ENCODE measurements around the gene BEND5. TPM values are rescaled to one million over a fixed set of nuclear protein-coding genes. Genes with fewer than 3 reads are reported as not detected.

Gene BEND5
- total and polyA plus RNA-seq, 2 of the 4 experiments (the other 2 are of a cell fraction) = 1.1 to 1.3 TPM

DNA sequence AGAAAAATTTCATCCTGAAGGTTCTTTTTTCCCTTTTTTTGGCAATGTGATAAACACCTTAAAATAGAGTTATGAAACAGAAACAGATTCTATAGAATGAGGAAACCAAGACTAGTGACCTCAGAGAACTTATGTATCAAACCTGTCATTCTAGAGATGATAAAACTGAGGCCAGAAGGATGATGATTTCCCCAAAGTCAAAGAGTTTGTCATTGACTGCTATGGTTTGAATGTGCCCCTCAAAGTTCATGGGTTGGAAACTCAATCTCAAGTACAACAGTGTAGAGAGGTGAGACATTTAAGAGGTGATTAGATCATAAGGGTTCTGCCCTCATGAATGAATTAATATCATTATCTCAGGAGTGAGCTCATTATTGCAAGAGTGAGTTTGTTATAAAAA is 13.7 kb upstream of the BEND5 start:
- CTCF ChIA-PET = no interaction called here
- H3K79me1 ChIP-seq (ENCODE audit: low read depth in 1 of 2, low read length in 2 of 2) = no peaks in the 10 kb centered on the region

More for the DNA sequence above, 13.7 kb upstream of the BEND5 start:
- no peak overlapping the region for H3K14ac ChIP-seq (replicated peaks; ENCODE audit: low read depth, low read length)
- H2BK120ac ChIP-seq (ENCODE audit: low read depth, low read length) = no peak overlapping the region
- H4K91ac ChIP-seq (ENCODE audit: insufficient read depth, low read depth, low read length) = no peak overlapping the region
- ATAC-seq (ENCODE audit: low read depth) (no peak), DNase-seq (no peak)
- no peak overlapping the region for H3K4me3 ChIP-seq (ENCODE audit: insufficient read depth, low read depth, low read length)
- no peak for TF ChIP-seq CHD1 (IDR thresholded peaks at IDR 0.05; ENCODE audit: low read depth, low read length)
- TF ChIP-seq RFX5 (IDR thresholded peaks at IDR 0.05; ENCODE audit: low read depth, low read length) = no peak
- no peak for TF ChIP-seq RAD21 (IDR thresholded peaks at IDR 0.05; ENCODE audit: low read length)
- TF ChIP-seq MAFK (IDR thresholded peaks at IDR 0.05; ENCODE audit: low read depth, low read length) = no peak
- TF ChIP-seq CEBPB (IDR thresholded peaks at IDR 0.05; ENCODE audit: low read depth, low read length) = no peak
- TF ChIP-seq BHLHE40 (IDR thresholded peaks at IDR 0.05; ENCODE audit: low read depth, low read length) = no peak
- no TSS peak for BruUV-seq (replicated peaks)
- H4K20me1 ChIP-seq (ENCODE audit: insufficient read depth, low read length) = no peaks in the 10 kb centered on the region
- intact Hi-C loops (cut with micrococcal nuclease) (no loop called here), dilution Hi-C loops (cut with HindIII; ENCODE audit: low sequenced_read_pairs, unreplicated experiment) (no loop called here), in situ Hi-C loops (cut with MboI; ENCODE audit: low sequenced_read_pairs) (no loop called here)
- no peak overlapping the region for H3K4ac ChIP-seq (ENCODE audit: low read depth, low read length)
- H4K5ac ChIP-seq (ENCODE audit: low read depth, low read length) = no peak overlapping the region
- no peak overlapping the region for H2AK5ac ChIP-seq (ENCODE audit: low read depth, low read length)
- no peak overlapping the region for H3K4me2 ChIP-seq (ENCODE audit: low read depth, low read length)
- no peaks in the 10 kb centered on the region for H3K27me3 ChIP-seq (ENCODE audit: control insufficient read depth, insufficient read depth, low read length)
- H3K9me3 ChIP-seq (ENCODE audit: control insufficient read depth, insufficient read depth, low read length) = no peaks in the 10 kb centered on the region
- no peaks in the 10 kb centered on the region for H3K36me3 ChIP-seq (ENCODE audit: control insufficient read depth, insufficient read depth, low read length)
- no peak overlapping the region for H3K27ac ChIP-seq (ENCODE audit: insufficient read depth, low read length)
- no peak overlapping the region for H2BK15ac ChIP-seq (ENCODE audit: low read depth, low read length)
- H3K4me1 ChIP-seq (ENCODE audit: control insufficient read depth, insufficient read depth, low read length) = no peaks in the 10 kb centered on the region
- H2BK20ac ChIP-seq (ENCODE audit: low read depth, low read length) = no peak overlapping the region
- no peak overlapping the region for H4K8ac ChIP-seq (ENCODE audit: low read depth in 2 of 2, low read length in 2 of 2)
- H2AK9ac ChIP-seq (replicated peaks; ENCODE audit: low read depth, low read length, poor library complexity) = no peak overlapping the region
- no peak overlapping the region for H2AFZ ChIP-seq (replicated peaks; ENCODE audit: low read length, poor library complexity)
- POLR2A ChIA-PET (ENCODE audit: unreplicated experiment) = no interaction called here
- no peak overlapping the region for H2BK5ac ChIP-seq (ENCODE audit: low read depth, low read length, poor library complexity, severe bottlenecking)
- H3K9me1 ChIP-seq (ENCODE audit: insufficient read depth, low read length) = no peaks in the 10 kb centered on the region
- H3K23ac ChIP-seq (ENCODE audit: low read depth, low read length) = no peak overlapping the region
- no peak overlapping the region for H3K56ac ChIP-seq (ENCODE audit: extremely low read depth, insufficient read depth, low read length)
- H3K18ac ChIP-seq (ENCODE audit: low read depth, low read length) = no peak overlapping the region
- no peak overlapping the region for H3K9ac ChIP-seq (ENCODE audit: low read depth, low read length)
